Fibroblast of mammary gland (primary cell): ENCODE measurements around the gene PYGM.

Experiments used
- DNase-seq: peaks from one replicate; pipeline ENCODE4 v3.0.0-alpha.2; 2010; ENCODE audit warnings: low read depth
- H3K4me3 ChIP-seq: 2 replicates; pipeline ENCODE4 v1.5.1; 2011; ENCODE audit warnings: low read depth, mild to moderate bottlenecking, low read length, moderate library complexity; ENCODE audit not compliant: control insufficient read depth
- CTCF ChIP-seq: conservative IDR thresholded peaks from 2 replicates; pipeline ENCODE4 v1.5.1; 2011; ENCODE audit warnings: low read depth, low read length, inconsistent platforms; ENCODE audit not compliant: control insufficient read depth, insufficient read depth

PYGM gene

GRCh38 chr11:64784813-64785581 lies 25.2 kb upstream of the PYGM start:
- DNase-seq: no peak
- H3K4me3 ChIP-seq: no peak overlapping the region
- no peak for TF ChIP-seq CTCF

- DNase-seq: peak; percentile 100
- no peak for TF ChIP-seq CTCF
- H3K4me3 ChIP-seq: peak within 1 kb of the TSS; percentile 93
Observed at GRCh38 chr11:64778473-64779298, 18.9 kb upstream of the PYGM start, which contains the start of gene SF1. SF1 (minus strand) TSS chr11:64778542; CDS start chr11:64778392, 150 bp downstream.

GRCh38 chr11:64778223-64778472 lies 18.4 kb upstream of the PYGM start:
- no peak for TF ChIP-seq CTCF
- H3K4me3 ChIP-seq: peak overlapping the region; percentile 63
- no peak for DNase-seq

DNA sequence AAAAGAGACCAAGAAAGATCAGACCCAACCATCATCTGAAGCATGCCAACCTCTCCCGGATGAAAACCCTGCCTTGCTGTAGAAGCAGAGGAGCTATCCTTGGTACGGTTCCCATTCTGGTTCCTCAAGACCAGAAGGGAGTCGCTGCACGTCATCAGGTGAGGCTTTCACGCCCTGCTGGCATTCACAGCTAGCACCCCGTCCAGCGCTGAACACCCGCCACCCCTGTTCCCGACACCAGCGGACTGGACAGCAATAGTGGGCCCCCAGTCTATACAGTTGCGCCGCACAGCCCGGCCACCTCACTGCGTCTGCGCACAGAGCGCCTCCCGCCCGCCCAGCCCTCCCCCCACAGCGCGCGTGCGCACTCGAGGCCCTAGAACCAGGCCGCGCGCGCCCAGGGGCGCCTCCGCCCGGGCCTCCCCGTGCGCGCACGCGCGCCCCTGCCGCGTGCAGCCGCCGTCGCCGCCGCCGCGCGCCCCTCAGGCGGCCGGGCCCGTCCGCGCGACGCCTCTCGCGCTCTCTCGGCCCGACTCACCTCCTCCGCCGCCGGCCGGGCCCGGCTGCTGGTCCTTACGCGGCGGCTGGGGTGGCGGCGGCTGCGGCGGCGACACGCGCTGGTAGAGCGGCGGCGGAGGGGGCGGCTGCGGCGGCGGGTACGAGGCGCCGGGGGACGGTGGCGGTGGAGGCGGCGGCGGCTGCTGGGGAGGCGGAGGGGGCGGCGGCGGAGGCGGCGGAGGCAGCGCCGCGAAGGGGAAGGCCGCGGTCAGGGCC lies 17.9 kb upstream of the PYGM start:
- DNase-seq: peak; percentile 75
- TF ChIP-seq CTCF: no peak
- peak overlapping the region; percentile 93 for H3K4me3 ChIP-seq

- peak overlapping the region; percentile 93 for H3K4me3 ChIP-seq
- no peak for DNase-seq
- no peak for TF ChIP-seq CTCF
Observed at GRCh38 chr11:64776875-64777274, 17.1 kb upstream of the PYGM start.

- DNase-seq: no peak
- H3K4me3 ChIP-seq: peak overlapping the region; percentile 93
- TF ChIP-seq CTCF: no peak
Observed at GRCh38 chr11:64776425-64776824, 16.7 kb upstream of the PYGM start.
